Spleen (tissue), 11 donors: ENCODE measurements around the gene PHPT1. TPM values are rescaled to one million over a fixed set of nuclear protein-coding genes. Genes with fewer than 3 reads are reported as not detected.

Source experiments
- DNase-seq: peaks from one replicate; pipeline ENCODE4 v3.0.0-alpha.2; 2020
- H3K27ac ChIP-seq, 8 donors: fragments of 200-600 bp; sonication (generic) in 7 of 8; 1 replicate in 4 of 8; 2 replicates in 4 of 8; pipeline versions ENCODE4 v1.5.0 to v1.8.0; 2016 to 2021; ENCODE audit warnings: inconsistent platforms in 4 of 8, mild to moderate bottlenecking in 4 of 8, moderate library complexity in 1 of 8
- H3K27me3 ChIP-seq, 7 donors: fragments of 200-600 bp; sonication (generic) in 6 of 7; replicated peaks in 1 of 7; 1 replicate in 4 of 7; 2 replicates in 3 of 7; pipeline versions ENCODE4 v1.5.0 to v1.8.0; 2016 to 2021; ENCODE audit warnings: inconsistent platforms in 3 of 7, mild to moderate bottlenecking in 1 of 7
- H3K36me3 ChIP-seq, 6 donors: fragments of 200-600 bp; sonication (generic) in 5 of 6; 1 replicate in 4 of 6; 2 replicates in 2 of 6; pipeline versions ENCODE4 v1.5.0 to v1.8.0; 2016 to 2021; ENCODE audit warnings: inconsistent platforms in 2 of 6
- H3K4me1 ChIP-seq, 6 donors: fragments of 200-600 bp; sonication (generic) in 5 of 6; 1 replicate in 3 of 6; 2 replicates in 3 of 6; pipeline versions ENCODE4 v1.5.0 to v1.8.0; 2016 to 2021; ENCODE audit warnings: inconsistent platforms in 3 of 6
- H3K4me3 ChIP-seq, 8 donors: fragments of 200-600 bp; sonication (generic) in 7 of 8; 1 replicate in 4 of 8; 2 replicates in 4 of 8; pipeline versions ENCODE4 v1.5.0 to v1.8.0; 2016 to 2021; ENCODE audit warnings: inconsistent platforms in 4 of 8, mild to moderate bottlenecking in 4 of 8, moderate library complexity in 2 of 8
- H3K9me3 ChIP-seq, 8 donors: fragments of 200-600 bp; sonication (generic) in 7 of 8; 1 replicate in 4 of 8; 2 replicates in 4 of 8; pipeline versions ENCODE4 v1.5.0 to v1.8.0; 2016 to 2021; ENCODE audit warnings: inconsistent platforms in 4 of 8
- POLR2A ChIP-seq, 3 donors: fragments of 450-650 bp; IDR thresholded peaks; one replicate each; pipeline ENCODE4 v1.5.1; 2017; ENCODE audit warnings: antibody characterized with exemption in 3 of 3, mild to moderate bottlenecking in 1 of 3
- POLR2AphosphoS5 ChIP-seq, 3 donors: sonication (generic); formaldehyde crosslinking; IDR thresholded peaks; one replicate each; pipeline ENCODE4 v1.5.1; 2017; ENCODE audit warnings: antibody characterized with exemption in 3 of 3
- WGBS, 5 donors: extraction: QIAGEN DNeasy Blood & Tissue Kit in 3 of 5; methylation state at CpG; one replicate each; pipeline versions ENCODE4 v1.1.5 to v1.1.7; 2013 to 2018; 5-methylcytosine and 5-hydroxymethylcytosine counted together
- intact Hi-C: fragments of 100-400 bp; cut with DNase I; formaldehyde crosslinking; loops from one replicate; pipeline ENCODE4 v1.15.0; 2023; ENCODE audit warnings: low total_unique reads
- polyA plus RNA-seq, 3 donors: library from polyadenylated mRNA; stranded (reverse); fragments of 200-250 nt; gene quantifications; one replicate each; pipeline ENCODE4 v1.2.1, GENCODE V29; 2013
- total RNA-seq, 7 donors: library from RNA; depleted of rRNA in 3 of 7; stranded (reverse); fragments of >200 nt in 3 of 7; fragmentation: NEBNext Ultra II Directional in 4 of 7; extraction: Animal tissue kit (Norgen Biotek cat#: 25700) in 4 of 7; gene quantifications; one replicate each; pipeline versions ENCODE4 v1.1.0 to v1.2.1, GENCODE V29; 2016 to 2021
- TF ChIP-seq, protein P1 (sequence below), 11 experiments: fragments of 200-600 bp in 7 of 11; fragments of 450-650 bp in 4 of 11; sonication (generic) in 4 of 11; IDR thresholded peaks in 8 of 11; conservative IDR thresholded peaks in 3 of 11; 1 replicate in 7 of 11; 2 replicates in 4 of 11; pipeline versions ENCODE4 v1.4.0 to v1.8.0; 2016 to 2021; ENCODE audit warnings: antibody characterized with exemption in 11 of 11, inconsistent platforms in 4 of 11, mild to moderate bottlenecking in 1 of 11
- donor health status: healthy with polysubstance abuse.
- donor health status: DM: no; HTN: no; CAD: no; lungs with moderate emphysema.
- donor health status: DM: no; HTN: no; CAD: no.
- donor health status: Bipolar disorder and iron deficiency.
- donor health status: healthy.
- donor health status: DM: no; HTN: no; CAD: no.
- donor health status: DM: yes; HTN: yes; CAD: no.

PHPT1 gene
- total and polyA plus RNA-seq, 10 donors: 32.3 to 117 (median 65.8) TPM

DNA sequence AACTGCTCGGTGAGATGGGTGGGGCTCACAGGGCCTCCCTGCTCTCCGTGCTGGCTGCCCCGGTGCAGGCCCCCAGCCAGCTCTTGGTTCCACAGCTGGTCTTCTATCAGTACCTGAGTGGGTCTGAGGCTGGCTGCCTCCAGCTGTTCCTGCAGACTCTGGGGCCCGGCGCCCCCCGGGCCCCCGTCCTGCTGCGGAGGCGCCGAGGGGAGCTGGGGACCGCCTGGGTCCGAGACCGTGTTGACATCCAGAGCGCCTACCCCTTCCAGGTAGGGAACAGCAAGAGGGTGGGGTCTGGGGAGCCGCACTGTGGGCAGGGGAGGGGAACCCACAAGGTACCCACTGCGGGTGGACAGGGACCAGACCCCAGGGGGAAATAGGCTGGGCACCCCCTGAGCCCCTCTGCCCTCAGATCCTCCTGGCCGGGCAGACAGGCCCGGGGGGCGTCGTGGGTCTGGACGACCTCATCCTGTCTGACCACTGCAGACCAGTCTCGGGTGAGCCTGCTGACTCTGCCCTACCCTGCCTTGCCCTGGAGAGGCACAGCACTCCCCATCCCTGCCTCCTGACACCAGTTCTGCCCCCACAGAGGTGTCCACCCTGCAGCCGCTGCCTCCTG is 5.7 kb downstream of the PHPT1 start:
- no peak for DNase-seq
- Histone ChIP-seq H3K27me3 (no peaks in the 10 kb centered on the region), H3K4me3 (peak overlapping the region in 2 of 8 donors; percentile 18 to 36), H3K36me3 (peaks cover 0 to 52% (median 8%) of the 10 kb centered on the region in 6 donors), H3K9me3 (no peaks in the 10 kb centered on the region), H3K27ac (peak overlapping the region in 6 of 8 donors; percentile 11 to 77 (median 72)), H3K4me1 (peaks cover 8 to 79% (median 43%) of the 10 kb centered on the region in 6 donors)
- no peak for TF ChIP-seq POLR2A (IDR thresholded peaks at IDR 0.05)
- no peak for TF ChIP-seq POLR2AphosphoS5 (IDR thresholded peaks at IDR 0.05)
- TF ChIP-seq, protein P1, sequence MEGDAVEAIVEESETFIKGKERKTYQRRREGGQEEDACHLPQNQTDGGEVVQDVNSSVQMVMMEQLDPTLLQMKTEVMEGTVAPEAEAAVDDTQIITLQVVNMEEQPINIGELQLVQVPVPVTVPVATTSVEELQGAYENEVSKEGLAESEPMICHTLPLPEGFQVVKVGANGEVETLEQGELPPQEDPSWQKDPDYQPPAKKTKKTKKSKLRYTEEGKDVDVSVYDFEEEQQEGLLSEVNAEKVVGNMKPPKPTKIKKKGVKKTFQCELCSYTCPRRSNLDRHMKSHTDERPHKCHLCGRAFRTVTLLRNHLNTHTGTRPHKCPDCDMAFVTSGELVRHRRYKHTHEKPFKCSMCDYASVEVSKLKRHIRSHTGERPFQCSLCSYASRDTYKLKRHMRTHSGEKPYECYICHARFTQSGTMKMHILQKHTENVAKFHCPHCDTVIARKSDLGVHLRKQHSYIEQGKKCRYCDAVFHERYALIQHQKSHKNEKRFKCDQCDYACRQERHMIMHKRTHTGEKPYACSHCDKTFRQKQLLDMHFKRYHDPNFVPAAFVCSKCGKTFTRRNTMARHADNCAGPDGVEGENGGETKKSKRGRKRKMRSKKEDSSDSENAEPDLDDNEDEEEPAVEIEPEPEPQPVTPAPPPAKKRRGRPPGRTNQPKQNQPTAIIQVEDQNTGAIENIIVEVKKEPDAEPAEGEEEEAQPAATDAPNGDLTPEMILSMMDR (IDR thresholded peaks at IDR 0.05 in 8 of 11, conservative IDR thresholded peaks at IDR 0.05 in 3 of 11): no peak
- WGBS, 5 donors: 83 to 90% (median 85%) methylated on average over 15 to 23 of the region's 23 CpGs
- intact Hi-C loops: no loop called here

DNA sequence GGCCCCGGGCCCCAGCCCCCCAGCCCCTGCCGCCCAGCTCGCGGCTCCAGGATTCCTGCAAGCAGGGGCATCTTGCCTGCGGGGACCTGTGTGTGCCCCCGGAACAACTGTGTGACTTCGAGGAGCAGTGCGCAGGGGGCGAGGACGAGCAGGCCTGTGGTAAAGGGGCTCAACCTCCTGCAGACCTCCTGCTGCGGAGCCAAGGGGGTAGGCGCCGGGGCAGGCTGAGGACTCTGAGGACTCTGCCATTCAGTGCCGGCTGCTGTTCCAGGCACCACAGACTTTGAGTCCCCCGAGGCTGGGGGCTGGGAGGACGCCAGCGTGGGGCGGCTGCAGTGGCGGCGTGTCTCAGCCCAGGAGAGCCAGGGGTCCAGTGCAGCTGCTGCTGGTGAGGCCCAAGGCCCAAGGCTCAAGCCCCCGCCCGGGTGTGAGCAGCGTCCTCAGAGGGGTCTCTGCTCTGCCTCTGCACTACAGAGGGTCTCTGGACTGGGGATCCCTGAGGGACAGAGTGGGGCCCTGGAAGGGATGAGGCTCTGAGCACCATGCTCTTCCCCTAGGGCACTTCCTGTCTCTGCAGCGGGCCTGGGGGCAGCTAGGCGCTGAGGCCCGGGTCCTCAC is 6.4 kb downstream of the PHPT1 start:
- no peaks in the 10 kb centered on the region for H3K9me3 ChIP-seq
- peak overlapping the region in 2 of 8 donors; percentile 58 to 77 for H3K27ac ChIP-seq
- peaks cover 2 to 74% (median 37%) of the 10 kb centered on the region in 6 donors for H3K4me1 ChIP-seq
- intact Hi-C loops: no loop called here
- peaks cover 0 to 53% (median 8%) of the 10 kb centered on the region in 6 donors for H3K36me3 ChIP-seq
- peak; percentile 78 for DNase-seq
- TF ChIP-seq POLR2AphosphoS5 (IDR thresholded peaks at IDR 0.05): peak in 1 of 3 donors; percentile 22
- TF ChIP-seq, protein P1 (IDR thresholded peaks at IDR 0.05 in 8 of 11, conservative IDR thresholded peaks at IDR 0.05 in 3 of 11): no peak
- H3K27me3 ChIP-seq: no peaks in the 10 kb centered on the region
- no peak overlapping the region for H3K4me3 ChIP-seq
- WGBS, 5 donors: 78 to 88% (median 84%) methylated on average over 13 to 26 of the region's 26 CpGs

DNA sequence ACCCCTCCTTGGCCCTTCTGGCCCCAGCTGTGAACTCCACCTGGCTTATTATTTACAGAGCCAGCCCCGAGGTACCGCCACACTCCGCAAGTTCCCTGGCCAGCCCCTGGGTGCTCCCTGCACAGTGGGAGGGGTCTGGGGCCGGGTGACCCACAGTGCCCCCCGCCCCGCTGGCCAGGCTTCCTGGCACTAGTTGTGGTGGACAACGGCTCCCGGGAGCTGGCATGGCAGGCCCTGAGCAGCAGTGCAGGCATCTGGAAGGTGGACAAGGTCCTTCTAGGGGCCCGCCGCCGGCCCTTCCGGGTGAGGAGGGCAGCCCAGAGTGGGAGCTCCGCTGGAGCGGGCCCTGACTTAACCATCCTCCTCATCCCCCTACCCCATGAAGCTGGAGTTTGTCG is 6.9 kb downstream of the PHPT1 start:
- Histone ChIP-seq H3K27ac (no peak overlapping the region), H3K4me1 (peaks cover 0 to 69% (median 33%) of the 10 kb centered on the region in 6 donors), H3K27me3 (no peaks in the 10 kb centered on the region), H3K36me3 (peaks cover 0 to 53% (median 11%) of the 10 kb centered on the region in 6 donors), H3K4me3 (no peak overlapping the region), H3K9me3 (no peaks in the 10 kb centered on the region)
- TF ChIP-seq POLR2AphosphoS5 (IDR thresholded peaks at IDR 0.05) (no peak), POLR2A (IDR thresholded peaks at IDR 0.05) (no peak)
- TF ChIP-seq, protein P1 (IDR thresholded peaks at IDR 0.05 in 8 of 11, conservative IDR thresholded peaks at IDR 0.05 in 3 of 11): no peak
- intact Hi-C loops: no loop called here
- no peak for DNase-seq
- WGBS, 5 donors: 73 to 84% (median 77%) methylated on average over 4 to 15 of the region's 15 CpGs

DNA sequence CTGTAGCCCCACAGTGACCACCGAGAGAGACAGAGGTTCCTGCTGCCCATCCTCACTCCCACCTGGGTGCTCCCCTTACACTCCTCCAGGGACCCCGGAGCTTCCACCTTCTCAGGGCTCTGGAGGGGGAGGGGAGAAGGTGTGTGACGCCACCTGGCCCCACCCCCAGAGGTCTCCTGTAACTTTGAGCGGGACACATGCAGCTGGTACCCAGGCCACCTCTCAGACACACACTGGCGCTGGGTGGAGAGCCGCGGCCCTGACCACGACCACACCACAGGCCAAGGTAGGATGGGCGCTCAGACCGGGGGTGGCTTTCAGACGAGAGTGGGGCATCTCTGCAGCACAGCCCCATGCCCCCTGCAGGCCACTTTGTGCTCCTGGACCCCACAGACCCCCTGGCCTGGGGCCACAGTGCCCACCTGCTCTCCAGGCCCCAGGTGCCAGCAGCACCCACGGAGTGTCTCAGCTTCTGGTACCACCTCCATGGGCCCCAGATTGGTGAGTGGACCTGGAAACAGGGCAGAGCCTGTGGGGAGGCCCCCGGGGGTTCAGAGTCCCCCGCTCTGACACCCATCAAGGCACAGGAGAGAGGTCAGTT is 7.4 kb downstream of the PHPT1 start:
- peak; percentile 73 for DNase-seq
- Histone ChIP-seq H3K9me3 (no peaks in the 10 kb centered on the region), H3K4me3 (no peak overlapping the region), H3K4me1 (peaks cover 0 to 63% (median 31%) of the 10 kb centered on the region in 6 donors), H3K27ac (no peak overlapping the region), H3K36me3 (peaks cover 0 to 53% (median 13%) of the 10 kb centered on the region in 6 donors), H3K27me3 (no peaks in the 10 kb centered on the region)
- intact Hi-C loops: no loop called here
- 64 to 73% (median 72%) methylated on average over 7 to 14 of the region's 14 CpGs for WGBS, 5 donors
- TF ChIP-seq POLR2A (IDR thresholded peaks at IDR 0.05) (no peak), POLR2AphosphoS5 (IDR thresholded peaks at IDR 0.05) (no peak)
- TF ChIP-seq, protein P1 (IDR thresholded peaks at IDR 0.05 in 8 of 11, conservative IDR thresholded peaks at IDR 0.05 in 3 of 11): no peak
